ENCODE measurements around the gene ME3. TPM values are rescaled to one million over a fixed set of nuclear protein-coding genes. Genes with fewer than 3 reads are reported as not detected.

ME3 gene
- total and polyA plus RNA-seq, 2 experiments from 2014 or later, result 7.5 to 10.9 TPM

DNA sequence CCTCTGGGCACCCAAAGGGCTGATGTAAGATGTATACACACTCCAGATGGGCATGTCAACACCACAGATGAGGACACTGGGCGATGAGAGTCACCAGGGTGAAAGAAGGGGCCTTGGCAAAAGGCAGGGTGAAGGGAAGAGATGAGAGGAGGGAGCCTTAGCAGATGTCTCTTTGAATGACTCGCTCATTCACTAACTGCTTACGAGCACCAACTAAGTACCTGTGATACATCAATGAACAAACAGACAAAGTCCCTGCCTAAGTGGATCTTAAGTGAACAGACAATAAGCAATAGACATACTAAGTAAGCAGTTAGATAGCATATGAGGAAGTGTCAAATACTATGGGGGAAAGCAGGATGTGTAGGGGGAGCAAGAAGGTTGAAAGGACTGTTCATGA lies 7.5 kb downstream of the ME3 start:
- H3K27me3 ChIP-seq (replicated peaks; ENCODE audit: insufficient read depth), result no peaks in the 10 kb centered on the region
- no peak overlapping the region for H2AFZ ChIP-seq
- H3K9ac ChIP-seq, result no peak overlapping the region
- H4K20me1 ChIP-seq (ENCODE audit: insufficient read depth), result no peaks in the 10 kb centered on the region
- peaks cover 4% of the 10 kb centered on the region; the same call in 1 of the 2 replicates for H3K4me1 ChIP-seq (ENCODE audit: insufficient read depth)
- in situ Hi-C loops (cut with MboI), result no loop called here
- H3K36me3 ChIP-seq (ENCODE audit: low read depth), result no peaks in the 10 kb centered on the region
- 93% methylated on average over 3 of the region's 3 CpGs for WGBS, 2 experiments (ENCODE audit: low coverage in 1 of 2, low lambda C conversion rate in 2 of 2, missing lambda C conversion rate in 2 of 2)
- no peaks in the 10 kb centered on the region for H3K9me3 ChIP-seq (ENCODE audit: low read depth)
- DNase-seq, result no peak
- no peak overlapping the region for H3K4me2 ChIP-seq (ENCODE audit: unreplicated experiment)
- peaks cover 9% of the 10 kb centered on the region for H3F3A ChIP-seq (ENCODE audit: insufficient read depth)
- no peak overlapping the region for H3K27ac ChIP-seq
- no peak for TF ChIP-seq EZH2 (IDR thresholded peaks at IDR 0.05; ENCODE audit: insufficient read depth, poor library complexity, severe bottlenecking)
- no peak for TF ChIP-seq EZH2phosphoT487 (IDR thresholded peaks at IDR 0.05; ENCODE audit: insufficient read depth, low read depth)
- no peaks in the 10 kb centered on the region for H3K79me2 ChIP-seq (ENCODE audit: insufficient read depth)
- H3K4me3 ChIP-seq, result no peak overlapping the region
- no peaks in the 10 kb centered on the region for H3K9me2 ChIP-seq (ENCODE audit: insufficient read depth)

DNA sequence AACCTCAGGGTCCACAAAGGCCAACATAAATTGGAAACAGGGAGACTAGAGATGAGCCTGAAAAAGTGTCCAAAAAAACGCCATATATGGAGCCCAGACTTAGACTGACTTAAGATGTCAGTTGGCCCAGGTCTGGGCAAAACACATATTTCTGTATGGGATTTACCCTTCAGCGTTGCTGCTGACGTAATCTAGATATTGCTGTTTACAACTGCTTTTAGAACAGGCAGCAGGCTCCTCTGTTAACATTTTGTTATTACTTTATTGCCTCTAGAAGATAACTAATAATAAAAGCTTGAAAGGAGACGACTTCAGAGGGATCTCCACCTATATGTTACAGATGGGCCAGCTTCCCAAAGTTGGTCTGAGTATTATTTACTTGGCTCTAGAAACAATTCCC lies 8.7 kb downstream of the ME3 start:
- H3K9me3 ChIP-seq (ENCODE audit: low read depth), result no peaks in the 10 kb centered on the region
- H3K36me3 ChIP-seq (ENCODE audit: low read depth), result no peaks in the 10 kb centered on the region
- no peak for TF ChIP-seq EZH2 (IDR thresholded peaks at IDR 0.05; ENCODE audit: insufficient read depth, poor library complexity, severe bottlenecking)
- no peak overlapping the region for H3K4me2 ChIP-seq (ENCODE audit: unreplicated experiment)
- no peaks in the 10 kb centered on the region for H4K20me1 ChIP-seq (ENCODE audit: insufficient read depth)
- no peak overlapping the region for H3K4me3 ChIP-seq
- no peak overlapping the region for H2AFZ ChIP-seq
- DNase-seq, result no peak
- 69 to 77% methylated on average over 4 of the region's 4 CpGs for WGBS, 2 experiments (ENCODE audit: low coverage in 1 of 2, low lambda C conversion rate in 2 of 2, missing lambda C conversion rate in 2 of 2)
- H3K27ac ChIP-seq, result no peak overlapping the region
- H3K27me3 ChIP-seq (replicated peaks; ENCODE audit: insufficient read depth), result no peaks in the 10 kb centered on the region
- peaks cover 21% of the 10 kb centered on the region for H3F3A ChIP-seq (ENCODE audit: insufficient read depth)
- no peak overlapping the region for H3K9ac ChIP-seq
- in situ Hi-C loops (cut with MboI), result no loop called here
- H3K9me2 ChIP-seq (ENCODE audit: insufficient read depth), result no peaks in the 10 kb centered on the region
- peaks cover 16% of the 10 kb centered on the region for H3K4me1 ChIP-seq (ENCODE audit: insufficient read depth)
- H3K79me2 ChIP-seq (ENCODE audit: insufficient read depth), result no peaks in the 10 kb centered on the region

DNA sequence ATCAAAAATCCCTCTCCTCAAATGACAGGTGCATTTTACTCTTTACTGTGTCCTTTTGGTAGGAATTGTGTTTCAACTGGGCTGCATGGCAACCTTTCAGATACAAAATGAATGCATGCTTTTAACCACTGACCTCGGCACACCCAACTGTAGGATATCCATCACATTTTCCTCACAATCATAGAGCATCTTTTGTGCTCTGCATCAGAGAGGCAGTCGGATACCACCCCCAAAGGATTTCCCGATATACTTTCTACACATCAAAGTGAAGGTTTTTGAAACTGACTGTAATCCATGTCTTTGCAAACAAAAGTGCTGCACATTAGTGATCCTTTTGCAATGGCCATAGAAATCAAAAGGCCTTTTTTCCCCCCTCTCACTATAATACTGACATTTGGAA lies 9.1 kb downstream of the ME3 start:
- H3K27ac ChIP-seq, result no peak overlapping the region
- peaks cover 24% of the 10 kb centered on the region for H3F3A ChIP-seq (ENCODE audit: insufficient read depth)
- no peak overlapping the region for H3K9ac ChIP-seq
- no peaks in the 10 kb centered on the region for H3K9me3 ChIP-seq (ENCODE audit: low read depth)
- H3K79me2 ChIP-seq (ENCODE audit: insufficient read depth), result no peaks in the 10 kb centered on the region
- in situ Hi-C loops (cut with MboI), result no loop called here
- WGBS, 2 experiments (ENCODE audit: low coverage in 1 of 2, low lambda C conversion rate in 2 of 2, missing lambda C conversion rate in 2 of 2), result 90 to 93% methylated on average over 3 of the region's 3 CpGs
- TF ChIP-seq EZH2 (IDR thresholded peaks at IDR 0.05; ENCODE audit: insufficient read depth, poor library complexity, severe bottlenecking), result no peak
- TF ChIP-seq EZH2phosphoT487 (IDR thresholded peaks at IDR 0.05; ENCODE audit: insufficient read depth, low read depth), result no peak
- peaks cover 16% of the 10 kb centered on the region for H3K4me1 ChIP-seq (ENCODE audit: insufficient read depth)
- no peaks in the 10 kb centered on the region for H4K20me1 ChIP-seq (ENCODE audit: insufficient read depth)
- no peak overlapping the region for H2AFZ ChIP-seq
- H3K9me2 ChIP-seq (ENCODE audit: insufficient read depth), result no peaks in the 10 kb centered on the region
- H3K36me3 ChIP-seq (ENCODE audit: low read depth), result no peaks in the 10 kb centered on the region
- no peaks in the 10 kb centered on the region for H3K27me3 ChIP-seq (replicated peaks; ENCODE audit: insufficient read depth)
- H3K4me2 ChIP-seq (ENCODE audit: unreplicated experiment), result no peak overlapping the region
- DNase-seq, result no peak
- H3K4me3 ChIP-seq, result no peak overlapping the region

DNA sequence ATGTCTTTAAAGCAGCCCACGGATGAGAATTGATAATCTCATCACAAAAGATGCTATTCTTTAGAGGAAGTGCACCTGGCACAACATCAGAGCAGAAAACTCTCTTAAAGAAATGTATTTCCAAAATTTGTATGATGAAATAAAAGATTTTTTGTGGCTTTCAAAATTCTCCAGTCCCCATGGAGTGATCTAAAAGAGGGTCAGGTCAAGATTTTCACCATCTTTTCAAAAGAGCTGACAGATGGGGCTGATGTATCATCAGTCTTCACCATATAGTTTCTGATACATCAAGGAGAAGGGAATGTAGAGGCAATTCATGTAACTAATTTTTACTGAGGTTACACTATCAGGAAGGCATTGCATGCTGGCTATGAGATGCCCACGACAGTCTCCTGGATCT lies 11.7 kb downstream of the ME3 start:
- Histone ChIP-seq H3K9me2 (ENCODE audit: insufficient read depth) (no peaks in the 10 kb centered on the region), H3F3A (ENCODE audit: insufficient read depth) (peaks cover 28% of the 10 kb centered on the region), H3K4me2 (ENCODE audit: unreplicated experiment) (no peak overlapping the region), H3K4me1 (ENCODE audit: insufficient read depth) (peaks cover 16% of the 10 kb centered on the region), H3K9me3 (ENCODE audit: low read depth) (no peaks in the 10 kb centered on the region), H4K20me1 (ENCODE audit: insufficient read depth) (no peaks in the 10 kb centered on the region), H2AFZ (no peak overlapping the region), H3K4me3 (no peak overlapping the region), H3K27me3 (replicated peaks; ENCODE audit: insufficient read depth) (no peaks in the 10 kb centered on the region), H3K36me3 (ENCODE audit: low read depth) (no peaks in the 10 kb centered on the region), H3K9ac (no peak overlapping the region), H3K79me2 (ENCODE audit: insufficient read depth) (no peaks in the 10 kb centered on the region), H3K27ac (no peak overlapping the region)
- in situ Hi-C loops (cut with MboI), result no loop called here
- DNase-seq, result no peak
- TF ChIP-seq EZH2 (IDR thresholded peaks at IDR 0.05; ENCODE audit: insufficient read depth, poor library complexity, severe bottlenecking) (no peak), EZH2phosphoT487 (IDR thresholded peaks at IDR 0.05; ENCODE audit: insufficient read depth, low read depth) (no peak)
- WGBS, 2 experiments (ENCODE audit: low coverage in 1 of 2, low lambda C conversion rate in 2 of 2, missing lambda C conversion rate in 2 of 2), result 75% methylated on average over 2 of the region's 2 CpGs

DNA sequence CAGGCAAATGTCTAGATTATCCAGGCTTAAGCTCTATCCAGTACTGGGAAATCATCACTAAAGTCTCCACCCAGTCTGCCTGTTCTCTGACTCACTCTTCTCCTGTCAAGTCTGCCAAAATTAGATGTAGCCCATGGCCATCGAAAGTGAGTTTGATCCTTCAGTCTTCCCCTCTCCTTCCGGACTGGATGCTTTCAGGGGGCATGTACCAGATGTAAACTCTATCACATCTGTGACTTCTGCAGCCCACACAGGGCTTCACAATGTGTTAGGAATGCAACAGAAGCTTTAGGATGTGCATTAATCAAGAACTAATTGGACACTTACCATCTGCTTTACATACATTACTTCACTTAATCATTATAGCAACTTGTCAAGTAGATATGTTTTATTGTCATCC lies 12.3 kb downstream of the ME3 start:
- Histone ChIP-seq H3K9me3 (ENCODE audit: low read depth) (no peaks in the 10 kb centered on the region), H3K4me2 (ENCODE audit: unreplicated experiment) (peak overlapping the region; percentile 43), H3K27ac (0 out of 2 replicates have a peak overlapping the region, but pooled peaks have one; percentile 11), H3K4me1 (ENCODE audit: insufficient read depth) (peaks cover 16% of the 10 kb centered on the region), H3K9me2 (ENCODE audit: insufficient read depth) (no peaks in the 10 kb centered on the region), H4K20me1 (ENCODE audit: insufficient read depth) (no peaks in the 10 kb centered on the region), H3K79me2 (ENCODE audit: insufficient read depth) (no peaks in the 10 kb centered on the region), H3F3A (ENCODE audit: insufficient read depth) (peaks cover 28% of the 10 kb centered on the region), H3K36me3 (ENCODE audit: low read depth) (no peaks in the 10 kb centered on the region), H3K27me3 (replicated peaks; ENCODE audit: insufficient read depth) (no peaks in the 10 kb centered on the region), H3K9ac (no peak overlapping the region), H2AFZ (no peak overlapping the region), H3K4me3 (no peak overlapping the region)
- WGBS, 2 experiments (ENCODE audit: low coverage in 1 of 2, low lambda C conversion rate in 2 of 2, missing lambda C conversion rate in 2 of 2), result 0 to 15% methylated on average over 2 of the region's 2 CpGs
- TF ChIP-seq EZH2 (IDR thresholded peaks at IDR 0.05; ENCODE audit: insufficient read depth, poor library complexity, severe bottlenecking) (no peak), EZH2phosphoT487 (IDR thresholded peaks at IDR 0.05; ENCODE audit: insufficient read depth, low read depth) (0 out of 2 replicates have a peak, but pooled peaks have one; percentile 5)
- in situ Hi-C loops (cut with MboI), result no loop called here
- peak; percentile 82 for DNase-seq

All from GM23248 (cell line).